B cell (primary cell): ENCODE data around the gene FKBP15.

Experiments
- CTCF ChIP-seq: fragments of 200-600 bp; IDR thresholded peaks from one replicate; pipeline ENCODE4 v1.8.0; 2022; ENCODE audit warnings: antibody characterized with exemption, mild to moderate bottlenecking
- EZH2 ChIP-seq: IDR thresholded peaks from 2 replicates; pipeline ENCODE4 v1.6.1; 2012; ENCODE audit warnings: borderline replicate concordance, low read depth, mild to moderate bottlenecking, moderate library complexity, low read length; ENCODE audit not compliant: insufficient read depth, poor library complexity, severe bottlenecking

GRCh38 chr9:113221003-113221799, at the start of gene FKBP15, which contains the start of gene SLC31A1:
- TF ChIP-seq CTCF (no peak), EZH2 (no peak)
